Heart left ventricle (tissue), 16 donors: ENCODE measurements around the gene BIRC7. TPM values are rescaled to one million over a fixed set of nuclear protein-coding genes. Genes with fewer than 3 reads are reported as not detected.
A peak's percentile ranks its signal among the peaks of the same experiment; 100 is the strongest.

Experiments used
- ATAC-seq, 4 donors: fragments of 200-7000 bp; cut with Tn5 transposase; one replicate each; pipeline ENCODE4 v1.9.1; 2020 to 2022; ENCODE audit warnings: moderate library complexity in 4 of 4, mild to moderate bottlenecking in 3 of 4, moderate number of reproducible peaks in 1 of 4
- DNase-seq, 5 donors: peaks; one replicate each; pipeline ENCODE4 v3.0.0-alpha.2; 2020
- H3K27ac ChIP-seq, 12 donors: fragments of 200-600 bp; sonication (generic) in 4 of 12; one replicate each; pipeline versions ENCODE4 v1.5.0 to v1.8.0; 2016 to 2022; ENCODE audit warnings: mild to moderate bottlenecking in 2 of 12
- H3K27me3 ChIP-seq, 9 donors: fragments of 200-600 bp; sonication (generic) in 2 of 9; one replicate each; pipeline versions ENCODE4 v1.5.1 to v1.8.0; 2016 to 2022; ENCODE audit warnings: mild to moderate bottlenecking in 3 of 9
- H3K36me3 ChIP-seq, 9 donors: fragments of 200-600 bp; sonication (generic) in 2 of 9; one replicate each; pipeline versions ENCODE4 v1.5.0 to v1.8.0; 2018 to 2022; ENCODE audit warnings: mild to moderate bottlenecking in 2 of 9
- H3K4me1 ChIP-seq, 12 donors: fragments of 200-600 bp; sonication (generic) in 4 of 12; one replicate each; pipeline versions ENCODE4 v1.5.0 to v1.8.0; 2016 to 2022; ENCODE audit warnings: mild to moderate bottlenecking in 3 of 12
- H3K4me3 ChIP-seq, 12 donors: fragments of 200-600 bp; sonication (generic) in 4 of 12; one replicate each; pipeline versions ENCODE4 v1.5.0 to v1.8.0; 2017 to 2022; ENCODE audit warnings: mild to moderate bottlenecking in 9 of 12, moderate library complexity in 4 of 12
- H3K9me3 ChIP-seq, 12 donors: fragments of 200-600 bp; sonication (generic) in 4 of 12; one replicate each; pipeline versions ENCODE4 v1.5.0 to v1.8.0; 2016 to 2022; ENCODE audit warnings: mild to moderate bottlenecking in 1 of 12
- CTCF ChIP-seq, 12 donors: fragments of 200-600 bp; sonication (generic) in 4 of 12; IDR thresholded peaks; one replicate each; pipeline versions ENCODE4 v1.5.0 to v1.8.0; 2018 to 2022; ENCODE audit warnings: antibody characterized with exemption in 12 of 12, mild to moderate bottlenecking in 5 of 12
- POLR2A ChIP-seq, 2 donors: fragments of 450-650 bp; IDR thresholded peaks; one replicate each; pipeline ENCODE4 v1.6.1; 2017; ENCODE audit warnings: antibody characterized with exemption in 2 of 2, mild to moderate bottlenecking in 2 of 2, moderate library complexity in 2 of 2
- WGBS, 4 donors: extraction: QIAGEN DNeasy Blood & Tissue Kit in 2 of 4; methylation state at CpG; one replicate each; pipeline versions ENCODE4 v1.1.5 to v1.1.7; 2013 to 2018; 5-methylcytosine and 5-hydroxymethylcytosine counted together
- intact Hi-C, 10 donors: fragments of 100-400 bp; cut with DNase I; formaldehyde crosslinking; loops; one replicate each; pipeline versions ENCODE4 v1.11.1 to v1.14.2; 2022
- polyA plus RNA-seq, 2 donors: library from polyadenylated mRNA; stranded (reverse); fragments of 200-250 nt; gene quantifications; one replicate each; pipeline ENCODE4 v1.2.3, GENCODE V29; 2013
- total RNA-seq, 9 donors: library from RNA; depleted of rRNA in 2 of 9; stranded (reverse); fragments of >200 nt in 2 of 9; fragmentation: NEBNext Ultra II Directional in 3 of 9; extraction: Animal tissue kit (Norgen Biotek cat#: 25700) in 3 of 9; gene quantifications; one replicate each; pipeline versions ENCODE4 v1.1.0 to v1.2.4, GENCODE V29; 2016 to 2023
- donor health status: ischemic (EF 13 %, LVEDD 7.1; RV severe dilation, severe dysfunction).
- donor health status: healthy with polysubstance abuse.
- donor health status: DM: no; HTN: yes; CAD: no.
- donor health status: DM: no; HTN: no; CAD: no.
- donor health status: ischemic (EF 25% LVEDD 6.9; RV normal size, moderate dysfunction).
- donor health status: ischemic (EF 25% LVEDD 5.7; RV mildly dilated, moderate dysfunction).
- donor health status: healthy.
- donor health status: DM: yes; HTN: yes; CAD: no.
- donor health status: ischemic (EF 35%, LVEDD 5.7; RV mildly dilated, moderate dysfunction).
- donor health status: nonischemic (EF 11% LVEDD 7.7; RV severe dilation, severe dysfunction).
- donor health status: DM: yes; HTN: yes; CAD: no.
- donor health status: PGD.
- donor health status: ischemic (EF 29% LVEDD 5.4; RV normal size, mild dysfunction).
- donor health status: nonischemic (EF 23%, LVEDD 6.1; RV moderate dilation, normal function).

BIRC7 gene
- total and polyA plus RNA-seq, 11 donors: 0.20 to 5.6 (median 0.50) TPM; not detected in 5

- 78 to 91% (median 83%) methylated on average over 4 to 6 of the region's 6 CpGs for WGBS, 4 donors
Measured at GRCh38 chr20:63223826-63224207, 11.9 kb upstream of the BIRC7 start.

GRCh38 chr20:63224412-63225081 is 11.2 kb upstream of the BIRC7 start:
- intact Hi-C loops: loop anchor here in 1 of 10 donors (5.0 kb wide), 1 partner anchor 47 kb away; no protein-coding TSS in a partner anchor
- Histone ChIP-seq H3K36me3 (no peaks in the 10 kb centered on the region), H3K9me3 (no peaks in the 10 kb centered on the region), H3K4me1 (peaks cover 0 to 11% (median 4%) of the 10 kb centered on the region in 12 donors), H3K4me3 (no peak overlapping the region), H3K27me3 (peaks cover 0 to 11% (median 0%) of the 10 kb centered on the region in 9 donors), H3K27ac (no peak overlapping the region)
- peak; percentile 45 to 81 (median 71) for DNase-seq
- peak; percentile 22 to 83 (median 68) for ATAC-seq
- TF ChIP-seq POLR2A (IDR thresholded peaks at IDR 0.05) (no peak), CTCF (IDR thresholded peaks at IDR 0.05) (peak in 4 of 12 donors; percentile 10 to 41 (median 29))
- WGBS, 4 donors: 17 to 36% (median 27%) methylated on average over 8 to 16 of the region's 16 CpGs

More at GRCh38 chr20:63223826-63224207, 11.9 kb upstream of the BIRC7 start:
- H3K36me3 ChIP-seq: no peaks in the 10 kb centered on the region
- peaks cover 0 to 11% (median 4%) of the 10 kb centered on the region in 12 donors for H3K4me1 ChIP-seq
- H3K9me3 ChIP-seq: no peaks in the 10 kb centered on the region
- TF ChIP-seq CTCF (IDR thresholded peaks at IDR 0.05): no peak
- TF ChIP-seq POLR2A (IDR thresholded peaks at IDR 0.05): no peak
- DNase-seq: no peak
- intact Hi-C loops: loop anchor here in 2 of 10 donors (2.0 to 5.0 kb wide), 2 partner anchors 47 to 157 kb away; no protein-coding TSS in a partner anchor
- H3K27ac ChIP-seq: no peak overlapping the region
- peaks cover 0 to 7% (median 0%) of the 10 kb centered on the region in 9 donors for H3K27me3 ChIP-seq
- H3K4me3 ChIP-seq: no peak overlapping the region
- ATAC-seq: no peak

GRCh38 chr20:63225082-63225454 is 10.6 kb upstream of the BIRC7 start:
- no peaks in the 10 kb centered on the region for H3K9me3 ChIP-seq
- H3K4me3 ChIP-seq: no peak overlapping the region
- no peak overlapping the region for H3K27ac ChIP-seq
- DNase-seq (no peak), ATAC-seq (no peak)
- no peak for TF ChIP-seq POLR2A (IDR thresholded peaks at IDR 0.05)
- no peak for TF ChIP-seq CTCF (IDR thresholded peaks at IDR 0.05)
- H3K27me3 ChIP-seq: peaks cover 0 to 13% (median 0%) of the 10 kb centered on the region in 9 donors
- H3K4me1 ChIP-seq: peaks cover 0 to 11% (median 4%) of the 10 kb centered on the region in 12 donors
- H3K36me3 ChIP-seq: no peaks in the 10 kb centered on the region
- intact Hi-C loops: no loop called here
- 35 to 39% (median 36%) methylated on average over 7 of the region's 7 CpGs for WGBS, 4 donors

- no peak overlapping the region for H3K4me3 ChIP-seq
- H3K9me3 ChIP-seq: no peaks in the 10 kb centered on the region
- H3K4me1 ChIP-seq: peaks cover 0 to 19% (median 5%) of the 10 kb centered on the region in 12 donors
- no peak overlapping the region for H3K27ac ChIP-seq
- TF ChIP-seq CTCF (IDR thresholded peaks at IDR 0.05) (no peak), POLR2A (IDR thresholded peaks at IDR 0.05) (no peak)
- WGBS, 4 donors: 72 to 80% (median 78%) methylated on average over 7 to 19 of the region's 19 CpGs
- ATAC-seq (no peak), DNase-seq (peak in 1 of 5 donors; percentile 49)
- H3K36me3 ChIP-seq: no peaks in the 10 kb centered on the region
- intact Hi-C loops: no loop called here
- peaks cover 0 to 9% (median 2%) of the 10 kb centered on the region in 9 donors for H3K27me3 ChIP-seq
Measured at GRCh38 chr20:63226042-63226943, 9.4 kb upstream of the BIRC7 start.
